Measurements from ENCODE around the gene CFAP97.

The CFAP97 gene

GRCh38 chr4:185144601-185145240 lies 59.1 kb downstream of the CFAP97 start:
- no peak overlapping the region for H3K9ac ChIP-seq (ENCODE audit: low read length)
- no peaks in the 10 kb centered on the region for H3K9me3 ChIP-seq (ENCODE audit: control insufficient read depth, low read length)
- H3K27me3 ChIP-seq (ENCODE audit: control insufficient read depth, insufficient read depth, low read length): no peaks in the 10 kb centered on the region
- no peaks in the 10 kb centered on the region for H3K36me3 ChIP-seq (ENCODE audit: control insufficient read depth, insufficient read depth, low read length)
- no peak overlapping the region for H3K4me3 ChIP-seq (ENCODE audit: low read length)
- H3K4me1 ChIP-seq (ENCODE audit: control insufficient read depth, insufficient read depth, low read length): peaks cover 11% of the 10 kb centered on the region

GRCh38 chr4:185143601-185143969 lies 60.2 kb downstream of the CFAP97 start:
- H3K4me3 ChIP-seq (ENCODE audit: low read length): peak overlapping the region; percentile 9
- H3K27me3 ChIP-seq (ENCODE audit: control insufficient read depth, insufficient read depth, low read length): no peaks in the 10 kb centered on the region
- H3K4me1 ChIP-seq (ENCODE audit: control insufficient read depth, insufficient read depth, low read length): peaks cover 11% of the 10 kb centered on the region

GRCh38 chr4:185142912-185143600 lies 60.7 kb downstream of the CFAP97 start, which contains the start of gene SLC25A4:
Gene SLC25A4, plus strand, starts transcription at chr4:185143266. Its CDS starts 107 bp downstream, at chr4:185143373.
- peak within 1 kb of the TSS; percentile 80 for H3K4me3 ChIP-seq (ENCODE audit: low read length)
- H3K9ac ChIP-seq (ENCODE audit: low read length): peak within 1 kb of the TSS; percentile 68
- H3K36me3 ChIP-seq (ENCODE audit: control insufficient read depth, insufficient read depth, low read length): no peaks in the 10 kb centered on the region
- H3K27me3 ChIP-seq (ENCODE audit: control insufficient read depth, insufficient read depth, low read length): no peaks in the 10 kb centered on the region
- peaks cover 11% of the 10 kb centered on the region for H3K4me1 ChIP-seq (ENCODE audit: control insufficient read depth, insufficient read depth, low read length)
- no peaks in the 10 kb centered on the region for H3K9me3 ChIP-seq (ENCODE audit: control insufficient read depth, low read length)

More at GRCh38 chr4:185143601-185143969, 60.2 kb downstream of the CFAP97 start:
- Histone ChIP-seq H3K9me3 (ENCODE audit: control insufficient read depth, low read length) (no peaks in the 10 kb centered on the region), H3K36me3 (ENCODE audit: control insufficient read depth, insufficient read depth, low read length) (no peaks in the 10 kb centered on the region), H3K9ac (ENCODE audit: low read length) (peak overlapping the region; percentile 51)

GRCh38 chr4:185142564-185142911 lies 61.3 kb downstream of the CFAP97 start:
- Histone ChIP-seq H3K4me3 (ENCODE audit: low read length) (peak overlapping the region; percentile 80), H3K36me3 (ENCODE audit: control insufficient read depth, insufficient read depth, low read length) (no peaks in the 10 kb centered on the region), H3K9me3 (ENCODE audit: control insufficient read depth, low read length) (no peaks in the 10 kb centered on the region), H3K27me3 (ENCODE audit: control insufficient read depth, insufficient read depth, low read length) (no peaks in the 10 kb centered on the region), H3K4me1 (ENCODE audit: control insufficient read depth, insufficient read depth, low read length) (peaks cover 11% of the 10 kb centered on the region), H3K9ac (ENCODE audit: low read length) (peak overlapping the region; percentile 68)

GRCh38 chr4:185141777-185142176 lies 62.0 kb downstream of the CFAP97 start:
- Histone ChIP-seq H3K9me3 (ENCODE audit: control insufficient read depth, low read length) (no peaks in the 10 kb centered on the region), H3K4me3 (ENCODE audit: low read length) (no peak overlapping the region), H3K4me1 (ENCODE audit: control insufficient read depth, insufficient read depth, low read length) (peaks cover 11% of the 10 kb centered on the region), H3K9ac (ENCODE audit: low read length) (no peak overlapping the region), H3K36me3 (ENCODE audit: control insufficient read depth, insufficient read depth, low read length) (no peaks in the 10 kb centered on the region), H3K27me3 (ENCODE audit: control insufficient read depth, insufficient read depth, low read length) (no peaks in the 10 kb centered on the region)

GRCh38 chr4:185139736-185140135 lies 64.1 kb downstream of the CFAP97 start:
- H3K9me3 ChIP-seq (ENCODE audit: control insufficient read depth, low read length): no peaks in the 10 kb centered on the region
- peaks cover 5% of the 10 kb centered on the region for H3K4me1 ChIP-seq (ENCODE audit: control insufficient read depth, insufficient read depth, low read length)
- no peak overlapping the region for H3K9ac ChIP-seq (ENCODE audit: low read length)
- no peaks in the 10 kb centered on the region for H3K27me3 ChIP-seq (ENCODE audit: control insufficient read depth, insufficient read depth, low read length)
- H3K4me3 ChIP-seq (ENCODE audit: low read length): no peak overlapping the region
- H3K36me3 ChIP-seq (ENCODE audit: control insufficient read depth, insufficient read depth, low read length): no peaks in the 10 kb centered on the region

- H3K27me3 ChIP-seq (ENCODE audit: control insufficient read depth, insufficient read depth, low read length): no peaks in the 10 kb centered on the region
- no peaks in the 10 kb centered on the region for H3K4me1 ChIP-seq (ENCODE audit: control insufficient read depth, insufficient read depth, low read length)
- H3K9ac ChIP-seq (ENCODE audit: low read length): no peak overlapping the region
- no peak overlapping the region for H3K4me3 ChIP-seq (ENCODE audit: low read length)
- H3K36me3 ChIP-seq (ENCODE audit: control insufficient read depth, insufficient read depth, low read length): no peaks in the 10 kb centered on the region
- H3K9me3 ChIP-seq (ENCODE audit: control insufficient read depth, low read length): no peaks in the 10 kb centered on the region
Measured at GRCh38 chr4:185138161-185138560, 65.6 kb downstream of the CFAP97 start.

GRCh38 chr4:185137233-185137925 lies 66.4 kb downstream of the CFAP97 start:
- Histone ChIP-seq H3K4me3 (ENCODE audit: low read length) (no peak overlapping the region), H3K27me3 (ENCODE audit: control insufficient read depth, insufficient read depth, low read length) (no peaks in the 10 kb centered on the region), H3K4me1 (ENCODE audit: control insufficient read depth, insufficient read depth, low read length) (no peaks in the 10 kb centered on the region), H3K36me3 (ENCODE audit: control insufficient read depth, insufficient read depth, low read length) (no peaks in the 10 kb centered on the region), H3K9me3 (ENCODE audit: control insufficient read depth, low read length) (no peaks in the 10 kb centered on the region), H3K9ac (ENCODE audit: low read length) (no peak overlapping the region)

- Histone ChIP-seq H3K36me3 (ENCODE audit: control insufficient read depth, insufficient read depth, low read length) (no peaks in the 10 kb centered on the region), H3K9ac (ENCODE audit: low read length) (no peak overlapping the region), H3K4me1 (ENCODE audit: control insufficient read depth, insufficient read depth, low read length) (no peaks in the 10 kb centered on the region)
Measured at GRCh38 chr4:185134307-185134869, 69.4 kb downstream of the CFAP97 start.

GRCh38 chr4:185128272-185129119 lies 75.3 kb downstream of the CFAP97 start:
- no peak overlapping the region for H3K9ac ChIP-seq (ENCODE audit: low read length)

More at GRCh38 chr4:185134307-185134869, 69.4 kb downstream of the CFAP97 start:
- H3K27me3 ChIP-seq (ENCODE audit: control insufficient read depth, insufficient read depth, low read length): no peaks in the 10 kb centered on the region
- H3K9me3 ChIP-seq (ENCODE audit: control insufficient read depth, low read length): no peaks in the 10 kb centered on the region
- no peak overlapping the region for H3K4me3 ChIP-seq (ENCODE audit: low read length)

GRCh38 chr4:185127021-185127925 lies 76.5 kb downstream of the CFAP97 start:
- Histone ChIP-seq H3K9me3 (ENCODE audit: control insufficient read depth, low read length) (no peaks in the 10 kb centered on the region), H3K9ac (ENCODE audit: low read length) (no peak overlapping the region), H3K4me1 (ENCODE audit: control insufficient read depth, insufficient read depth, low read length) (peaks cover 13% of the 10 kb centered on the region), H3K4me3 (ENCODE audit: low read length) (no peak overlapping the region), H3K27me3 (ENCODE audit: control insufficient read depth, insufficient read depth, low read length) (peaks cover 27% of the 10 kb centered on the region), H3K36me3 (ENCODE audit: control insufficient read depth, insufficient read depth, low read length) (no peaks in the 10 kb centered on the region)

More at GRCh38 chr4:185128272-185129119, 75.3 kb downstream of the CFAP97 start:
- Histone ChIP-seq H3K9me3 (ENCODE audit: control insufficient read depth, low read length) (no peaks in the 10 kb centered on the region), H3K36me3 (ENCODE audit: control insufficient read depth, insufficient read depth, low read length) (no peaks in the 10 kb centered on the region), H3K4me1 (ENCODE audit: control insufficient read depth, insufficient read depth, low read length) (peaks cover 13% of the 10 kb centered on the region), H3K27me3 (ENCODE audit: control insufficient read depth, insufficient read depth, low read length) (peaks cover 27% of the 10 kb centered on the region), H3K4me3 (ENCODE audit: low read length) (peak overlapping the region; percentile 33)
